ENCODE measurements around the gene ANKS3.
A peak's percentile ranks its signal among the peaks of the same experiment; 100 is the strongest.

Gene ANKS3

GRCh38 chr16:4768549-4769305 lies 34.7 kb upstream of the ANKS3 start:
- TF ChIP-seq TAF1 (IDR thresholded peaks at IDR 0.05; ENCODE audit: borderline replicate concordance, low read depth, low read length) (no peak), POLR2A (IDR thresholded peaks at IDR 0.05; ENCODE audit: low read depth, low read length) (peak; percentile 73; the same call in 1 of the 2 replicates), POLR2AphosphoS5 (IDR thresholded peaks at IDR 0.05; ENCODE audit: low read depth, low read length) (0 out of 2 replicates have a peak, but pooled peaks have one; percentile 25)
- DNase-seq (ENCODE audit: insufficient read length): peak; percentile 78
- FAIRE-seq: peak; percentile 94

GRCh38 chr16:4767872-4768548 lies 33.9 kb upstream of the ANKS3 start:
- DNase-seq (ENCODE audit: insufficient read length): no peak
- no peak for FAIRE-seq
- TF ChIP-seq TAF1 (IDR thresholded peaks at IDR 0.05; ENCODE audit: borderline replicate concordance, low read depth, low read length) (no peak), POLR2AphosphoS5 (IDR thresholded peaks at IDR 0.05; ENCODE audit: low read depth, low read length) (no peak), POLR2A (IDR thresholded peaks at IDR 0.05; ENCODE audit: low read depth, low read length) (no peak)

- DNase-seq (ENCODE audit: insufficient read length) (peak; percentile 88), FAIRE-seq (peak; percentile 99)
- TF ChIP-seq POLR2AphosphoS5 (IDR thresholded peaks at IDR 0.05; ENCODE audit: low read depth, low read length): no peak
- peak; percentile 56; the same call in 1 of the 2 replicates for TF ChIP-seq TAF1 (IDR thresholded peaks at IDR 0.05; ENCODE audit: borderline replicate concordance, low read depth, low read length)
- TF ChIP-seq POLR2A (IDR thresholded peaks at IDR 0.05; ENCODE audit: low read depth, low read length): peak; percentile 69; the same call in 1 of the 2 replicates
Observed at GRCh38 chr16:4766875-4767628, 33.0 kb upstream of the ANKS3 start, which contains the start of gene ZNF500. ZNF500 (minus strand) TSS chr16:4767162; CDS start chr16:4765978, 1,184 bp downstream.

- DNase-seq (ENCODE audit: insufficient read length): no peak
- no peak for FAIRE-seq
- no peak for TF ChIP-seq TAF1 (IDR thresholded peaks at IDR 0.05; ENCODE audit: borderline replicate concordance, low read depth, low read length)
- TF ChIP-seq POLR2AphosphoS5 (IDR thresholded peaks at IDR 0.05; ENCODE audit: low read depth, low read length): no peak
- no peak for TF ChIP-seq POLR2A (IDR thresholded peaks at IDR 0.05; ENCODE audit: low read depth, low read length)
Observed at GRCh38 chr16:4765511-4766474, 31.7 kb upstream of the ANKS3 start.

GRCh38 chr16:4763791-4764190 lies 29.7 kb upstream of the ANKS3 start:
- TF ChIP-seq POLR2A (IDR thresholded peaks at IDR 0.05; ENCODE audit: low read depth, low read length) (no peak), TAF1 (IDR thresholded peaks at IDR 0.05; ENCODE audit: borderline replicate concordance, low read depth, low read length) (no peak), POLR2AphosphoS5 (IDR thresholded peaks at IDR 0.05; ENCODE audit: low read depth, low read length) (no peak)
- no peak for FAIRE-seq
- DNase-seq (ENCODE audit: insufficient read length): no peak

GRCh38 chr16:4762205-4762604 lies 28.1 kb upstream of the ANKS3 start:
- TF ChIP-seq POLR2A (IDR thresholded peaks at IDR 0.05; ENCODE audit: low read depth, low read length) (no peak), TAF1 (IDR thresholded peaks at IDR 0.05; ENCODE audit: borderline replicate concordance, low read depth, low read length) (no peak), POLR2AphosphoS5 (IDR thresholded peaks at IDR 0.05; ENCODE audit: low read depth, low read length) (no peak)
- no peak for FAIRE-seq
- DNase-seq (ENCODE audit: insufficient read length): no peak

GRCh38 chr16:4760221-4760910 lies 26.3 kb upstream of the ANKS3 start:
- FAIRE-seq: no peak

GRCh38 chr16:4755687-4756086 lies 21.6 kb upstream of the ANKS3 start:
- DNase-seq (ENCODE audit: insufficient read length): no peak
- FAIRE-seq: no peak
- no peak for TF ChIP-seq TAF1 (IDR thresholded peaks at IDR 0.05; ENCODE audit: borderline replicate concordance, low read depth, low read length)
- TF ChIP-seq POLR2AphosphoS5 (IDR thresholded peaks at IDR 0.05; ENCODE audit: low read depth, low read length): no peak
- no peak for TF ChIP-seq POLR2A (IDR thresholded peaks at IDR 0.05; ENCODE audit: low read depth, low read length)

More at GRCh38 chr16:4760221-4760910, 26.3 kb upstream of the ANKS3 start:
- TF ChIP-seq TAF1 (IDR thresholded peaks at IDR 0.05; ENCODE audit: borderline replicate concordance, low read depth, low read length) (no peak), POLR2A (IDR thresholded peaks at IDR 0.05; ENCODE audit: low read depth, low read length) (no peak), POLR2AphosphoS5 (IDR thresholded peaks at IDR 0.05; ENCODE audit: low read depth, low read length) (no peak)
- no peak for DNase-seq (ENCODE audit: insufficient read length)

GRCh38 chr16:4754865-4755264 lies 20.8 kb upstream of the ANKS3 start:
- FAIRE-seq: no peak
- no peak for DNase-seq (ENCODE audit: insufficient read length)
- TF ChIP-seq TAF1 (IDR thresholded peaks at IDR 0.05; ENCODE audit: borderline replicate concordance, low read depth, low read length): no peak
- TF ChIP-seq POLR2A (IDR thresholded peaks at IDR 0.05; ENCODE audit: low read depth, low read length): no peak
- no peak for TF ChIP-seq POLR2AphosphoS5 (IDR thresholded peaks at IDR 0.05; ENCODE audit: low read depth, low read length)

- TF ChIP-seq POLR2A (IDR thresholded peaks at IDR 0.05; ENCODE audit: low read depth, low read length): no peak
- TF ChIP-seq POLR2AphosphoS5 (IDR thresholded peaks at IDR 0.05; ENCODE audit: low read depth, low read length): no peak
- TF ChIP-seq TAF1 (IDR thresholded peaks at IDR 0.05; ENCODE audit: borderline replicate concordance, low read depth, low read length): no peak
- FAIRE-seq (no peak), DNase-seq (ENCODE audit: insufficient read length) (no peak)
Observed at GRCh38 chr16:4753227-4753626, 19.2 kb upstream of the ANKS3 start.

Measured in GM12892 (cell line).